NCI-H2081 treated with DMSO at 0.1 percent for 48 hours (cell line): ENCODE measurements around the gene PDIK1L.

Experiments
- DNase-seq: peaks from one replicate; lab custom pipeline; 2025; lab: John Stamatoyannopoulos, UW

PDIK1L gene

DNA sequence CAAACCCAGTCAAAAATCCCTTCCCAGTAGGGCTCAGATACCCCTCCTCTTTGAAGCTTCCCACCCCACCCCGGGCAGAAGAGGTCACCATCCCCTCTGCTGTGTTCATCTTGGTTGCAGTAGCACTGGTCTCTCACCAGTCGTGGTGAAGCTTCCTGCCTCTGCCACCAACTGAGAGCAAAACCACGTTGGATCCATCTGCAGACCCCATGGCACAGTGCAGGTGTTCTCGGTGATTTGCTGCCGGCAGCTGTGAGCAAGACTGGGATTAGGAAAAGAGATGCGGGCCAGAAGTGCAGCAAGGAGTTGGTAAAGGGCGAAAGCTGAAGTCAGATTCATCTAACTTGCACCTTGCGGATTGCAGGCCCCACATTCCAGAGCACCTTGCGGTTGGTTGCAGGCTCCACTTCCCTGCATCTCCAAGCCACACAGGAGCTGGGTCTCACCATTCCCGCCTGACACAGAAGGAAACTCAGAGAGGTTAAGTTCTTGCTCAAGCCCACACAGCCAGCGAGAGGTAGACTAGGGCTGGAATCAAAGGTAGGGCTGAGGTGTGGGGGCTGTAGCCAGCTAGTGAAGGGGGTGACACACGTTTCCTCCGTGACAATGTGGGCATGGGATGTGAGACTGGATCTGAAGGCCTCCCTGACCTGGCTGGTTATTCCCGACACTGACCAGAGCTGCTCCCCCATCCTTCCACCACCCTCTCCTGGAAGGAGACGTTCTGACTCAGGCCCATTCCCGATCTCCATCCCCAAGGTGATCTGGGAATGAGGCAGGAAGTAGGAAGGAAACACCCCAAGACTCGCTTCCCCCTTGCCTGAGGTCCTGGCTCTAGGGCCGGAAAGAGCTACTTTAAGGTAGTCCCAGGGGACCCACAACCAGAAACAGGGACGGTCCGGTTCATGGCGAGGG, 44.0 kb downstream of the PDIK1L start:
- DNase-seq = no peak

DNA sequence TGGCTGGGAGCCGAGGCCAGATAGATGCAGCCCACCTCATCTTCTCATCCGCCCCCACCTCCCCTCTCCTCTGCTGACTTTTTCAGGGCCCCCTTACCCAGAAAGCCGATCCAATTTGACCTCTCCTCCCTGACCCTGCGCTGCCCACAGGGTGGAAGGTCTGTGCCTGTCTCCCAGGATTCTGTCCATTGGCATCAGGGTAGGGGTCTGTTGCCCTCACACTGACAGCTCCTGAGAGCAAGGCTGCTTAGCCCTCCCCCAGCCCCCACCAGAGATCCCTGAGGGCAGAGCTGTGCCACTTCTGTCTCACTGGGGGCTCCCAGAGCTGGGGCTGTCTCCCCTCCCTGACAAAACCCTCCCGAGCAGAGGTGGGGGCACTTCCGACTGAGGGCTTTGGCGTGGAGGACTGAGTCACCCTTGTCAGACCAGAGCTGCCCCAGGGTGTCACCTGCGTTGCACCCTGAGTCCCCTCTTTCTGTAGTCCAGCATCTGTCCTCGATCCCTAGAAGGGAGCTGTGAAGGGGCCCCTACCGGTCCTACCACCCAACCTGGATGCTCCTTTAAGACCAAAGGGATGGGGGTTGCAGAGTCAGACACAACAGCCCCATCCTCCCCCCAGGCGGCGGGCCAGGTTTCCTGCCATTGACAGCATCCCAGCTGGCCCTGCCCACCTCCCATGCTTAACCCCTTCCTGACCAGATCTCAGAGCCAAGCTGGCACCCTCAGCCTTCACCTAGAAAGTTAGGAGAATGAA, 44.8 kb downstream of the PDIK1L start:
- no peak for DNase-seq

DNA sequence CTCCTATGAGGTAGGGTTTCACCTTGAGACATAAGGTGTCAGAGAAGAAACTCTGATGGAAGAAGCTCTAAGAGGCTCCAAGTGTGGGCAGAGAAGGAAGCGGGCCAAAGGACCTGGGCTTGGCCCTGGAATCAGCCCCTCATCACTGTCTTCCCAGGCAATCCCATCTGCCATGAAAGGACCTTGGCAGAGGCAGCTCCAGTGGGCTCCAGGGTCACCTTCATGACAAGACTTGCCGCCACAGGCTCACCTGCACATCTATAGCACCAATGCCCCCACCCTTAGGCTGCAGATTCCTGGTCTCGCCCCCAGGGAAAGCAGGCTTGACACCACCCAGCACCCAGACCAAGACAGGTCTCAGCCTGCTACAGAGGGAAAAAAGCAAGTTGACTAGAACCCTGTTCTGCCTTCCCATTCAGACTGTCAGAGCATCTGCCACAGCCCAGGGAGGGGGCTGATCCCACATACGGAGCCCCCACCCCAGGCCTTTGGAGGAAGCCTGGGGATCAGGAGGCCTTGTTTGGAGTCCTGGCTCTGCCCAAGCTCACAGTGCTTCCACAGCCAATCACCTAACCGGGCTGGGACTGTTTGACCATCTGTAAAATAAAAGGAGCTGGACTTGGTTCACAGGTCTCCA, 46.8 kb downstream of the PDIK1L start:
- DNase-seq = no peak

DNA sequence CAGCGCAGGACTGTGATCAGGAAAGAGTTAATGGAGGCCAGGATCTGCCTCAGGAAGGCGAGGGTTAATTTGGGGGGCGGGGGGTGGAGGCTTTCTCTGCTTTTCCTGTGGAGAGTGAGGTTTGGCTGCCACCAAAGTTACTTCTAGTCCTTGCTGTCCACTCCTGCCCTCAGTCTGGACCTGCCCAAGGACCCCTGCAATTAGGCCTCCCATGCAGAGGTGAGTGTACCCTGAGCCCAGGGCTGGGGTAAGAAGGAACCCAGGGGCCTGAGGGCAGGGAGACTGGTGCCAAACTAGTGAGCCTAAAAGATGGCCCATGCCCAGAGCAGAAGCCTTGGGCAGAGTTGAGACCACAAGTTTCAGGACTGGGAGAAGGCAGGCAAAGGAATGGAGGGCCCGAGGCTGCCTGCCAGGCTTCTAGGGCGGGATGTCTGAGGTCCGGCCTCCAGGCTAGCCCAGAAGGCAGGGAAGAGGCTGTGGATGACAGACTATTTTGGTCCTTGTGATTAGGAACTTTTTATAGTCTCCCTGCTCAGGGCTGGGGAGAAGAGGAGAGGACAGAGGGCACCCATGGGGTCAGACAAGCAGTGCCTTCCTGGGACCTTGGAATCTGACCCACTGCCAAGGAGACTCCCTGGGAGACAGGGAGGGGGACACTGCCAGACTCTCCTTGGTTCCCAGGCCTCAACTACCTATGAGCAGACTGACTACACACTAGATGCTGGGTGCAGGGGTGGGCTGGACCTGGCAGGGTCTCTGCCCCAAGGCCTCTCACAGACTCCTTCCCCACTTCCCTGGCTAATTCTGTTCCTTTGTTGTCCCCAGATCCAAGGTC, 47.5 kb downstream of the PDIK1L start, which contains the start of gene FAM110D:
Gene FAM110D, plus strand, starts transcription at position 172 of the 835 bp plus-strand sequence. CDS start 2,213 bp downstream, outside the sequence.
- no peak for DNase-seq

DNA sequence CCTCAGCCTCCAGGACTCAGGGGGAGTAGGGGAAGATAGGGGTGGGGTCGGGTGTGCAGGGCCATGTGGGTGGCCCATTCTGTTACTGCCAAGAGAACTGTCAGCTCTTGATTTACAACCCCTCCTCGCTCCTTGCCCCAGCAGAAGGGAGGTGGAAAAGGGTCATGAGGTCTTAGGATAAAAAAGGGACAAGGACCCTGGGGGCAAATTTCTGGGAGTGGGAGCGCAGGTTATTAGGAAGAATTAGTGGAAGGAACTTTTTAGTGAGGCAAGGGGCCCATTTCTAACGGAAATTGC, 48.1 kb downstream of the PDIK1L start:
- no peak for DNase-seq

DNA sequence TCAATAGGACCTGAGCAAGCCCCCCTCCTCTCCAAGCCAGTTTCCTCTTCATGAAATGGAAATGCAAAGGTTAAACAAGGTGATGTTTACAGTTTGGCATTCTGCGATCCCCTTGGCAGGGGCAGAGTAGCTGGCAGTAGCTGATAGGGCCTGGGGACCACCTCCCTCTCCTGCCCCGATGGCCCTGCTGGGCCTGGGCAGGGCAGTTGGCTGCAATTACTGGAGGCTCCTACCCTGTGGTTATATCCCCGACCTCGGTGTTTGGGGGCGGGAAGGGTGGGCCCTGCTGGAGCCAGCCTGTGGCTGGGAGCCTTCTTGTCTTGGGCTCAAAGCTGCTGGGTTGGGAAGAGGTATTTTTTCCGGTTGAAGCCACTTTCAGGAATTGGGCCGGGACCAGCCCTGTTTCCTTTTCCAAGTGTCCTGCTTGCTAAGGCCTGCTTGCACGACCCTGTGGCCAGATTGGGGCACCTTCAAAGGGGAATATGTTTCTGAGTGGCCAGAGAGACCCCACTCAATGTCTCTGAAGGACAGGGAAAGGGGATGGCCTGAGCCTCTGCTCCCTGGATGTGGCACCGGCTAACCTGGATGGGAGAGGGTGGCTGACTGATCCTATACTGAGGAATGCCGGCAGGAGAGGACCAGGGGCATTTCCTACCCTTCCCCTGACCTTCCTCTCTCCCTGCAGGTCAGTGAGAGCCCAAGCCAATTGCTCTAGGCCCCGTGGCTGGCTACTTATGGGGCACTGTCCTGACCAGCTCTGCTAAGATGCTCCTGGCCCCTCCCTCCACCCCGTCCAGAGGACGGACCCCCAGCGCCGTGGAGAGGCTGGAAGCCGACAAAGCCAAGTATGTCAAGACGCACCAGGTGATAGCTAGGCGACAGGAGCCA, 49.1 kb downstream of the PDIK1L start:
- DNase-seq = no peak

DNA sequence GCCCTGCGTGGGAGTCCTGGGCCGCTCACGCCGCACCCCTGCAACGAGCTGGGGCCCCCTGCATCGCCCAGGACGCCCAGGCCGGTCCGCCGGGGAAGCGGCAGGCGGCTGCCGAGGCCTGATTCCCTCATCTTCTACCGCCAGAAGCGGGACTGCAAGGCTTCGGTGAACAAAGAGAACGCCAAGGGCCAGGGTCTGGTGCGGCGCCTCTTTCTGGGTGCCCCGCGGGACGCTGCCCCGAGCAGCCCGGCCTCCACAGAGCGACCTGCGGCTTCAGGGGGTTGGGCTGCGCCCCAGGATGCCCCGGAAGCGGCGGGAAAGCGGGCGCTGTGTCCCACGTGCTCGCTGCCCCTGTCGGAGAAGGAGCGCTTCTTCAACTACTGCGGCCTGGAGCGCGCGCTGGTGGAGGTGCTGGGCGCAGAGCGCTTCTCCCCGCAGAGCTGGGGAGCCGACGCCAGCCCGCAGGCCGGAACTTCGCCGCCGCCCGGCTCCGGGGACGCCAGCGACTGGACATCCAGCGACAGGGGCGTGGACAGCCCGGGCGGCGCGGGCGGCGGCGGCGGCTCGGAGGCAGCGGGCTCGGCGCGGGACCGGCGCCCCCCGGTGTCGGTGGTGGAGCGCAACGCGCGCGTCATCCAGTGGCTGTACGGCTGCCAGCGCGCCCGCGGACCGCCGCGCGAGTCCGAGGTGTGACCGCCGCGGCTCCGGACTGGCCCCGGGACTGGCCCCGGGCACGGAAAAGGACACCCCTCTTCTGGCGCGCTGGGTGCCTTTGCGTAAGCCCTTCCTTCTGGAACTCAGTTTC, 50.0 kb downstream of the PDIK1L start:
- no peak for DNase-seq

DNA sequence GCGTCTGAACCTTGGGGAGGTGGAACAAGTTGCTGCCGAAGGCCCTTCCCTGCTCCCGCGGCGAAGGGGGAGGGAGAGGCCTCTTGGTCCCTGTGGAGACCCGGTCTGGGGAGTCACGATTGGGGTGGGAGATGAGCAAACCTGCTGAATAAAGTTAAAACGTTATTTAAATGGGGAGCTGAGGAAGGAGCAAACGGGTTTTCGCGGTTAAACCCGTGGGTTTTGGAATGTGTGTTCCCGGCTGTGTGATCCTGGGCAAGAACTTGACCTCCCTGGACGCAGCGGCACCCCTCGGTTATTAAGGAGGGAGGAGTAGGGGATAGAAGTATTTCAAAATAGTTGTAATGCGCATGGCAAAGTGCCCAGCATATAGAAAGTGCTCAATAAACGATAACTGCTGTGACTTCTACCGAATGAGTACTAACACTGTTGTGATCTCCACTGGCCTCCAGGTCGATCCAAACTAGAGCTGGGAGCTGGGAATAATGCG, 50.6 kb downstream of the PDIK1L start:
- DNase-seq = no peak

DNA sequence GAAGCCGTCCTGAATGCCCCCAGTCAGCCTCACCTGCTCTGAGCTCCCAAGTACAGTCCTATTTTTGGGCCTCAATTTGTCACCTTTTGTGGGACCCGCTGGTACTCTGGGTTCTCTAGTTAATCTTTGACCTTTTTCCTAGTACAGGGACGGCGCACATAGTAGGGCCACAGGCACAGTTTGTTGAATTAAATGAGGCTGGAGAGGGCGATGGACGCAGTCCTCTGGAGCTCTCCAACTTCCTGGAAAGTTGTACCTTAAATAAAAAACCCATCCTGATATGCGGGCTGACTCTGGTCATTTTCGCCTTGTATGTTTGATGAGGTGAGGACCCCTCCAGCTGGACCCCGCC, 52.0 kb downstream of the PDIK1L start:
- DNase-seq = no peak

DNA sequence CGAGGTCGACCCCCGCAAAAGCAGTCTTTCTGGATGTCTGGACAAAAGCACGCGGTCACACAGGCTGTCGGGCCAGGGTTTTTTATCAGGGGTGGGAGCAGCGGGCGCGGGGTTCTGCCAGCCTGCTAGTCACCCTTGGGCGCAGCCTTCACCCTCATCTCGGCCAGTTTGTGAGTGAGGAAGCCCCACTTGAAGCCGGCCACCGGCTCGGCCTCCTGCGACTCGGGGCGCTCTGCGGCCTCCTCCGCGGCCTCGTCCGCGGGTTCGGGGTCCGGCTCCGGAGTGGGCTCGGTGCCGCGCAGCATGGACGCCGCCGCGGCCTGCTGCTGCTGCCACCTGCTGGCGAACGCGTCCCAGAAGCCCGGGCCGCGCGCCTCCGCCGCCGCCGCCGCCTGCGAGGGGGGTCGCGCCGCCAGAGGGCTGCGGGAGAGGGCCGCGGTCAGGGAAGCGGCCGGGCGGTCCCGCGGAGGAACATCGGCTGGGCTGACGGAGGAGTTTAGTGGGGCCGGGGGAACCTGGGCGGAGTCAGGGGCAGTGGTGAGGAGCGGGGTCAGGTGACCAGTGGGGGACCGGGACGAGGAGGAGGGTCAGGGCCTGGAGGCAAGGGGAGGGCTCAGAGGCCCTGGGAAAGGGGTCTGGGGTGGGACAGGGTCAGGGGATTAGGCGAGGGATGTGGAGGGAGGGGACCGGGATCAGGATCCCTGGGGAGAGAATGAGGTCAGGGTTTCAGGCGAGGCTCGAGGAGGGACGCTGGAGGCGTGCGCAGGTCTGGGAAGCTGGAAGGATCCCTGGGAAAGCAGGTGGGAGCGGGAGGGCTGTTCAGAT, 52.6 kb downstream of the PDIK1L start:
- no peak for DNase-seq

DNA sequence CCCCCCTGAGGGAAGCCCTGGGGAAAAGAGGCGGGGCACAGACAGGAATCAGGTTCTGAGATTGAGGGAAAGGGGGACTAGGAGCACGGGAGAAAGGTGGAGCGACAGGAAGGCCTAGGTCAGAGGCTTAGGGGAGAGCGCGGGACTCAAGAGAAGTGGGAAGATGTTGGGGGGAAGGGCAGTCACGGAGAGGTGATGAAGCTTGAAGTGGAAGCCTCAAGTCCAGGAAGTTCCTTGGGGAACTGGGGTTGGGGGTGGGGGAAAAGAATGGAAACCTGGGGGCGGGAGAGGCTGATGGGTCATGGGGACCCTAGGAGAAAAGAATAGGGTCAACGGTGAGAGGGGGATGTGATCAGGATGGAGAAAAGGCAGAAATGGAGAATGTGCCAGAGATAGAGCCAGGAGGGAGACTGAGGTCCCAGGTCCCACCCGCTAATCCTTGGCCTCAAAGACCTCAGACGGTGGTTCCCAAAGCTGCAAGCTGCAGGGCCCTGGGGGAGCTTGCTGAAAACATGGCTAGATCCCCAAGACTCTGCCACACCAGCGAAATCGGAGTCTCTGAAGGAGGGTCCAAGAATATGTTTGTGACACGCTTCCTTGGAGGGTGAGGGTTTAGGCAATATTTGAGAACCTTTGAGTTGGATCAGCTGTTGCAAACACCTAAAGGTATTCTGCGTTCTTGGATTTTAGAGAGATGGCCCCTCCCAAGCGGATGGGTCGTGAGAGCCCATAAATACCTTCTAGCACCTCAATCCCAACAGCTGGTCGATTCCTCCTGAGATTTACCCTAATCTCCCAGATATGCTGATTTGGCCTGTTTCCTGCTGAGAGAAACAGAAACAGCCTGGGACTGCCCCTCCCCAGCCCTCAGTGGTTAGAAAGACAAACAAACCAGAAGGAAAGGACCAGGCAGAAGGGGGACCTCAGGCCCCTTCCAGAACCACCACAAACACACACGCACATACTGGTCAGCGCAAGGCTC, 53.5 kb downstream of the PDIK1L start:
- DNase-seq = no peak

DNA sequence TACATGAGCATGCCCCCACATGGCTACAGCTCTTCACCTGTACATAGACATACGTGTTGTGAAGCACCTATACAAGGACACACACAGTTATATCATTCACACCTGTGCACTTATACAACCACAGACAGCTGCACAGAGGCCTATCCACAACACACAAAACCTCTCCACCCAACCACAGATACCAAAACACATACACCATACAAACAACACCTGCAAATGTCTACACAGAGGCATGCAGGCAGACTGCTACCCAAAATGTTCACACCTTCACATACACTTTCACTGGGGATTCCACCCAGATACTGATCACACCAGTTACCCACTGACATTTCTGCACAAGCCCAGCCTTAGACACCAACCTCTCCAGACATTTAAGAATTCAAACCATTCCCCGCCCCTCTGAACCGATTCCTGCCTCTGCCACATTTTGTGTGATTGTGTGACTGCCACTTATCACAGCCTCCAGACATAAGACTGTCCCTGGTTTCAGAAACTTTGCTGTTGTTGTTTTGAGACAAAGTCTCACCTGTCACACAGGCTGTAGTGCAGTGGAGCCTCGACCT, 55.2 kb downstream of the PDIK1L start:
- no peak for DNase-seq

DNA sequence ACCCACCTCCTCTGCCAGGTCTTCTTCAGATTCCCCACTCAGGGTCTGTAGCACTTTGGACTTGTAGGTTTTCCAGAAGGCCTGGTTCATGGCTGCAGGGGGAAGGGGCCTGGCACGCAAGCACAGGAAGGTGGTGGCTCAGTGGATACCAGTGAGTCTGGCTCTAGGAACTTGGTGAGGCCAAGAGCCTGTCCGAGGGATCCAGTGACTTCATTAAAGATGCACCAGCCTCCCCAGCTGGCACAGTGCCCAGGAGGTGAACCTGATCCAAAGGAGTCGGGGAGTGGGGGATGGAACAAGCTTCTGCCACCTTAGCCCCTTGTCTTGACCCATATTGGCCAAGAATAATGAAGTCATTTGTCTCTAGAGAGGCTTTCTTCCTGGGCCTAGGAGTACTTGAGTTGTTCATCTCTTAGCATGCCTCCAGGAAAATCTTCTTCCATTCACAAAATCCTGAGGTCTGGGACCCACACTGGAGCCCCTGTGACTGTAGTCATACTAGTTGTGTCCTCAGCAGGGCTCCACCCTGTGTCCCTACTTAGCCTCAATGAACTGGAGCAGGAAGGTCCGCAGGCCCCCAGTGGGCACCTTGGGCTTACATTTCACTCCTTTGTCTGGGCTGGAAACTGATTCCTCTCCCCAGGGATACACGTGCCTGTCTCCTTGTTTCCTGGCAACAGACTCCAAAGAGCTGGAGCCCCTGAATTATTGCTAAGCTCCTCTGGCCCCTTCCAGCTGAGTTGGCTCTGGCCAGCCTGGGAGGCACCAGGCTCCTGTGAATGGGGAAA, 57.0 kb downstream of the PDIK1L start, which contains the start of gene C1orf232:
Gene C1orf232, minus strand, starts transcription at position 554 of the 788 bp plus-strand sequence. Its CDS starts 464 bp downstream, at position 90.
- DNase-seq = no peak

DNA sequence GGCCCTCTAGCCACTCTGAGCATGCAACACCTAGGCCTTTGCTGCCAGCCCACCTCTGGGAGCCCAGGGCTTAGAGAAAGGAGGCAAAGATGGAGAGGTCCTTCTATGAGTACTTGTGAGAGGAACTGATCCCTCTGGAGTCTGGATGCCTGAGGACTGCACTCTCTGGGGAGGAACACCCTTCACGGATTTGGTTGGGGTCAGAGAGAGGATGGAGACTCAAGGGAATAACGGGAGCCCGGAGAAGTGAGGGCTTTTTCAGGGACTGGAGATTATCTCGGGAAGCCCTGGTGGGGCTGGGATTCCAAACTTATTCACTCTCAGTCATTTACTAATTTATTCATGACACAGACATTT, 57.6 kb downstream of the PDIK1L start:
- DNase-seq = no peak

DNA sequence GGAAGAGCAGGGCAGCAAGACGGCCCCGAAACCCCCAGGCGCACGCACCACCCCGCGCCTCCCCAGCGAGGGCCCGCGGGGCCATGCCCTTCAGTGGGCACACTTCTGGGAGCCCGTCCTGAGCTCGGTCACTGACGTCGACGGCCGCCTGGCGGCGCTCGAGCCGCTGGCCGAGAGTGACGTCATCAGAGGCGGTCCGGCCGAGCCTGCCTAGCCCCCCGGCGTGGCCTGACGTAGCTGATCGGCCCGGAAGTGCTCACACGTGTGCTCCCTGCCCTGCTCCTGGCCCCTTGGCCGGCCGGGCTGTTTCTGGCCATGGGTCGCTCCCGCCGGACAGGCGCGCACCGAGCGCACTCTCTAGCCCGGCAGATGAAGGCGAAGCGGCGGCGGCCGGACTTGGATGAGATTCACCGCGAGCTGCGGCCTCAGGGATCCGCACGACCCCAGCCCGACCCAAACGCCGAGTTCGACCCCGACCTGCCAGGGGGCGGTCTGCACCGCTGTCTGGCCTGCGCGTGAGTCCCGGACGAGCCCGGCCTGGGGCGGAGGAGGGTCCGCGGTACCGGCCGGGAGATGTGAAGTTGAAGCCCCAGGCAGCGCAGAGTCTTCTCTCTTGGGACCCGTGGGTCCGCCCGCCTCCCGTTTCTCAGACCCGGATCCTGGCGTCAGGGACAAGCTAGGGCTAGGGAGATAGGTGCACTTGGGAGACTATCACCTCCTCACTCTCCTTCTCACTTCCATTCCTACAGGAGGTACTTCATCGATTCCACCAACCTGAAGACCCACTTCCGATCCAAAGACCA, 58.2 kb downstream of the PDIK1L start, which contains the start of gene ZNF593:
Gene ZNF593, plus strand, starts transcription at position 240 of the 803 bp plus-strand sequence. Its CDS starts 76 bp downstream, at position 316.
- DNase-seq = no peak

DNA sequence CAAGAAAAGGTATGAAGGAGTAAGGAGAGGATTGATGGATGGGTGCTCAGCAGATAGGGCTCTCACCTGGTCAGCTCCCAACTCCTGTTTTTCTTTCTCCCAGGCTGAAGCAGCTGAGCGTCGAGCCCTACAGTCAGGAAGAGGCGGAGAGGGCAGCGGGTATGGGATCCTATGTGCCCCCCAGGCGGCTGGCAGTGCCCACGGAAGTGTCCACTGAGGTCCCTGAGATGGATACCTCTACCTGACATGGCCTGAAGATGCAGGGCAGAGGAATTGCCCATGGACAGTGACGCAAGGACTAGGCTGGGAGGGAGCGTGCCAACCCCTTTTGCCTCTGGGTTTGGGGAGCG, 58.8 kb downstream of the PDIK1L start:
- no peak for DNase-seq
